Breast epithelium (tissue), 4 donors: ENCODE data around the gene LIPH. TPM values are rescaled to one million over a fixed set of nuclear protein-coding genes. Genes with fewer than 3 reads are reported as not detected.
"Not testable (repeated sequence)": the region's sequence is repeated elsewhere in the genome, so short reads cannot be mapped to it uniquely, and the experiment has no call there.

ENCODE experiments used
- DNase-seq, 2 donors: peaks; one replicate each; pipeline ENCODE4 v3.0.0-alpha.2; 2019; ENCODE audit warnings: low spot score in 2 of 2
- H3K27ac ChIP-seq, 2 donors: fragments of 200-600 bp; sonication (generic) in 1 of 2; one replicate each; pipeline ENCODE4 v1.5.1; 2016 to 2019; ENCODE audit warnings: mild to moderate bottlenecking in 1 of 2
- H3K27me3 ChIP-seq, 2 donors: fragments of 200-600 bp; sonication (generic) in 1 of 2; one replicate each; pipeline versions ENCODE4 v1.5.1 to v1.6.0; 2017 to 2019; ENCODE audit warnings: control low read depth in 1 of 2, mild to moderate bottlenecking in 1 of 2
- H3K36me3 ChIP-seq: fragments of 200-600 bp; one replicate; pipeline ENCODE4 v1.5.1; 2019
- H3K4me1 ChIP-seq, 2 donors: fragments of 200-600 bp; sonication (generic); one replicate each; pipeline ENCODE4 v1.5.1; 2016 to 2019; ENCODE audit warnings: control low read depth in 1 of 2
- H3K4me3 ChIP-seq, 3 donors: fragments of 200-600 bp; sonication (generic); 1 replicate in 2 of 3; 2 replicates in 1 of 3; pipeline ENCODE4 v1.5.1; 2016 to 2019; ENCODE audit warnings: mild to moderate bottlenecking in 3 of 3, moderate library complexity in 2 of 3
- H3K9me3 ChIP-seq, 2 donors: fragments of 200-600 bp; sonication (generic) in 1 of 2; one replicate each; pipeline ENCODE4 v1.5.1; 2016 to 2019; ENCODE audit warnings: control low read depth in 1 of 2
- POLR2A ChIP-seq: fragments of 450-650 bp; IDR thresholded peaks from one replicate; pipeline ENCODE4 v1.6.1; 2016; ENCODE audit warnings: antibody characterized with exemption, mild to moderate bottlenecking, moderate library complexity
- POLR2AphosphoS5 ChIP-seq, 3 donors: sonication (generic); formaldehyde crosslinking; IDR thresholded peaks; one replicate each; pipeline ENCODE4 v1.6.1; 2017; ENCODE audit warnings: antibody characterized with exemption in 3 of 3
- intact Hi-C: fragments of 100-400 bp; cut with DNase I; formaldehyde crosslinking; loops from one replicate; pipeline ENCODE4 v1.15.1; 2023; ENCODE audit warnings: low total_unique reads
- total RNA-seq, 3 donors: library from RNA; depleted of rRNA; stranded (reverse); fragments of >200 nt; gene quantifications; one replicate each; pipeline ENCODE4 v1.1.0, GENCODE V29; 2016
- TF ChIP-seq, protein P1 (sequence below), 3 donors: fragments of 450-650 bp; IDR thresholded peaks; one replicate each; pipeline ENCODE4 v1.5.1; 2016 to 2017; ENCODE audit warnings: antibody characterized with exemption in 3 of 3, mild to moderate bottlenecking in 3 of 3, moderate library complexity in 3 of 3

The LIPH gene
- total RNA-seq, 3 donors from 2014 or later = 5.6 to 10.4 TPM; not detected in 1

GRCh38 chr3:185575108-185575869 lies 22.9 kb upstream of the LIPH start:
- H3K9me3 ChIP-seq, H3K36me3 ChIP-seq, H3K27ac ChIP-seq, H3K4me3 ChIP-seq, H3K27me3 ChIP-seq, DNase-seq, H3K4me1 ChIP-seq, intact Hi-C loops: not testable (repeated sequence)
- TF ChIP-seq, protein P1, sequence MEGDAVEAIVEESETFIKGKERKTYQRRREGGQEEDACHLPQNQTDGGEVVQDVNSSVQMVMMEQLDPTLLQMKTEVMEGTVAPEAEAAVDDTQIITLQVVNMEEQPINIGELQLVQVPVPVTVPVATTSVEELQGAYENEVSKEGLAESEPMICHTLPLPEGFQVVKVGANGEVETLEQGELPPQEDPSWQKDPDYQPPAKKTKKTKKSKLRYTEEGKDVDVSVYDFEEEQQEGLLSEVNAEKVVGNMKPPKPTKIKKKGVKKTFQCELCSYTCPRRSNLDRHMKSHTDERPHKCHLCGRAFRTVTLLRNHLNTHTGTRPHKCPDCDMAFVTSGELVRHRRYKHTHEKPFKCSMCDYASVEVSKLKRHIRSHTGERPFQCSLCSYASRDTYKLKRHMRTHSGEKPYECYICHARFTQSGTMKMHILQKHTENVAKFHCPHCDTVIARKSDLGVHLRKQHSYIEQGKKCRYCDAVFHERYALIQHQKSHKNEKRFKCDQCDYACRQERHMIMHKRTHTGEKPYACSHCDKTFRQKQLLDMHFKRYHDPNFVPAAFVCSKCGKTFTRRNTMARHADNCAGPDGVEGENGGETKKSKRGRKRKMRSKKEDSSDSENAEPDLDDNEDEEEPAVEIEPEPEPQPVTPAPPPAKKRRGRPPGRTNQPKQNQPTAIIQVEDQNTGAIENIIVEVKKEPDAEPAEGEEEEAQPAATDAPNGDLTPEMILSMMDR (IDR thresholded peaks at IDR 0.05) = peak in 2 of 3 donors; percentile 52 to 58

DNA sequence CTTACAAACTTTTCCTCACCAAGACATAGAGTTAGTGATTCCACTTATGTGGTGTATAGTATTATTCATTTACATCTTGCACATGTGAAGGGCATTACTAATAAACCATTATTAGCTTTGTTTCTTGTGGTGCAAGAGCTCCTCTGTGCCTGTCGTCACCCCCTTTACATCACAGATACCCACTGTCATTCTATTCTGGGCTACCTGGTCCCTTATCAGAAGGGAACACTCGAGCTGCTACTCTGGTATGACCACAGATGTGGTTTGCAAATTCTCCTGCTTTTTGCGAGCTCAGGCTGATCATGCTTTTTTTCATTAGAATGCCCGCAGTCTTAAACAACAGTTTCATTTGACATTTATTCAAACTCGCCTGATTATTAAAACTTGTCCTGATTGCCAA lies 19.8 kb upstream of the LIPH start:
- intact Hi-C loops = no loop called here
- Histone ChIP-seq H3K9me3 (no peaks in the 10 kb centered on the region), H3K4me1 (no peaks in the 10 kb centered on the region), H3K27ac (no peak overlapping the region), H3K4me3 (no peak overlapping the region), H3K27me3 (no peaks in the 10 kb centered on the region), H3K36me3 (no peaks in the 10 kb centered on the region)
- DNase-seq = no peak
- TF ChIP-seq, protein P1 (IDR thresholded peaks at IDR 0.05) = no peak
- no peak for TF ChIP-seq POLR2AphosphoS5 (IDR thresholded peaks at IDR 0.05)
- TF ChIP-seq POLR2A = no peak

- TF ChIP-seq POLR2AphosphoS5 (IDR thresholded peaks at IDR 0.05) (no peak), POLR2A (no peak)
- TF ChIP-seq, protein P1 (IDR thresholded peaks at IDR 0.05) = no peak
- intact Hi-C loops = no loop called here
- Histone ChIP-seq H3K27me3 (no peaks in the 10 kb centered on the region), H3K4me3 (no peak overlapping the region), H3K4me1 (no peaks in the 10 kb centered on the region), H3K9me3 (no peaks in the 10 kb centered on the region), H3K36me3 (no peaks in the 10 kb centered on the region), H3K27ac (no peak overlapping the region)
- DNase-seq = peak in 1 of 2 donors; percentile 11
These were observed 9.6 kb upstream of the LIPH start for GRCh38 chr3:185561958-185562357.

- Histone ChIP-seq H3K4me3 (no peak overlapping the region), H3K27ac (no peak overlapping the region), H3K27me3 (no peaks in the 10 kb centered on the region), H3K4me1 (no peaks in the 10 kb centered on the region), H3K36me3 (no peaks in the 10 kb centered on the region), H3K9me3 (no peaks in the 10 kb centered on the region)
- TF ChIP-seq, protein P1 (IDR thresholded peaks at IDR 0.05) = no peak
- TF ChIP-seq POLR2A (no peak), POLR2AphosphoS5 (IDR thresholded peaks at IDR 0.05) (no peak)
- peak in 1 of 2 donors; percentile 17 for DNase-seq
- intact Hi-C loops = no loop called here
These were observed 9.1 kb upstream of the LIPH start for GRCh38 chr3:185561374-185561943.

DNA sequence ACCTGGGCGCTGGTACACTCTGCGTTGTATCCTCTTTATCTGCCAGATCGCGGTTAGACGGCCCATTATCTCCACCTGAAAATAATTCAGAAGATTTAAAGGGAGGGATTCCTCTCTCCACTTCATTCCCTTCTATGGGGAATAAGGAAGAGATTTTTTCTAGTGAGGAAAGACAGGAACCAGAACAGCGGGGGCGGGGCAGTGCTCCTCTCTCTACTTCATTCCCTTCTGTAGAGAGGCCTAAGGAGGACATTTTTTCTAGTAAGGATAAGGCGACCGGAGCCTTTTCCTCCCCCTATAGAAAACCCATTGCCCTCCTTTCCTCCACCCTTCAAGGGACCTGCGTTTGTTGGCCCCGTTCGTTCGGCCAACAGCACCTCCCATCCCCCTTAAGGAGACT lies 8.3 kb upstream of the LIPH start:
- intact Hi-C loops = no loop called here
- Histone ChIP-seq H3K4me3 (no peak overlapping the region), H3K4me1 (no peaks in the 10 kb centered on the region), H3K27me3 (no peaks in the 10 kb centered on the region), H3K27ac (no peak overlapping the region), H3K9me3 (no peaks in the 10 kb centered on the region), H3K36me3 (no peaks in the 10 kb centered on the region)
- TF ChIP-seq, protein P1 (IDR thresholded peaks at IDR 0.05) = no peak
- TF ChIP-seq POLR2AphosphoS5 (IDR thresholded peaks at IDR 0.05) = no peak
- no peak for TF ChIP-seq POLR2A
- DNase-seq = no peak
